ACHN (cell line): ENCODE results near the gene SND1.

ENCODE experiments used
- DNase-seq: peaks from one replicate; pipeline ENCODE4 v3.0.0-alpha.2; 2015
- in situ Hi-C: cut with HindIII; loops from 2 replicates; pipeline ENCODE4 v1.10.0; 2017; ENCODE audit warnings: low sequenced_read_pairs, low pct_ligation_motif_present, low pct_unique_long_range_greater_than_20kb

Gene SND1

DNA sequence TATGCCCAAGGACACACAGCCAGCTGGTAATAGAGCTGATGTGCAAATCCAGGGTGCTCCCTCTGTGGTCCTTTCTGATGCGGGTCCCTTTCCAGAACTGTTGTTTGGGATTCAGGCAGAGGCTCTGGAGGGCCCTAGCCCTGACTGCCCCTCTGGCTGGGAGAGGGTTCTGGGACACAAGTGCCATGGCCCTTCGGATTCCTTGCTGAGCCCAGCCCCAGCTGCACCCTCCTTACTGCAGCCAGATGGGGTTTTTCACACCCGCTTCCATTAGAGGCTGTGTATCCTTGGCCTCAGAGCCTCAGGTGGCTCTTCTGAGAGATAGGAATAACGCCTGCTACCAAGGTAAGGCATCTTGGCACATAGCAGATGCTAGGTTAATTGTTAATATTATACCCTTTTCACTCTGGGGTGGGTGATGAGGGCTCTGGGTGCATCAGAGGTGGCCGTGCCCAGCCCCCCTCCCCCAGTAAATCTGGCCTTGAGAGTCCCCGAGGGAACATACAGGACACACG is 469.0 kb downstream of the SND1 start:
- DNase-seq = no peak
- in situ Hi-C loops = no loop called here

DNA sequence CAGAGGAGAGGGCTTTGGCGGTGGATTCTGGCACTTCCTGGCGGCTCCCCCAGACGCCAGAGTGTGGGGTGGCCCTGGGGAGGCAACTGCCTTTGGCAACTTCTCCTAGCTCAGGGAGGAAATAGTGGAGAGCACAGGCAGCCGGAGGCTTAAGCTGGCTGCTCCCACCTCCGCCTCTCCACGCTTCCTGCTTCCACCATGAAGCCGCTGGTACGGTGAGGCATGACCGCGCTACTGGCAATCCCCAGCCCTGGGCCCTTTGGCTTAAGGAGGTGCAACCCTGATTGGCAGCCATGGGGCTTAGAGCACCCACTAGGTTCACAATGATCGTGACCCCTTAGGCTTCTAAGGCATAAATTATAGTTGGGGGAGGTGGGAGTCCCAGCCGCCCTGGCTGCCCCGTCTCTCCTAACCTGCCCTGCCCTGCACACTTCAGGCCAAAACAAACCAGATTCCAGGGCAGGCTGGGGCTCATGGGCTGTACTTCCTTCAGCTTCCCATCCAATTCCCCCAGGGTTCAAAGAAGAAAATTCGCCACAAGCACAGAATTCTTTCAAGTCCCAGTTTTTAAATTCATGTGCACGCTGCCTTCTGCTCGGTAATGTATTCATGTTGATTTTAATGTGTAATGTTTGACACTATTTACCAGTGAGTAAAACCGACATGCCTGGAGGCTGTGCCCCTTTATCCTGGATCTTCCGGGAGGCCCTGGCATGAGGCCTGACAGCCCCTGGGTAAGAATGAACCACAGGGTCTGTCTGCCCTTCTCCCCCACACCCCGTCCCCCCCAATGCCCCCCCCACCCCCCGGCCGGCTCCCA is 469.9 kb downstream of the SND1 start:
- DNase-seq = no peak
- in situ Hi-C loops = no loop called here

DNA sequence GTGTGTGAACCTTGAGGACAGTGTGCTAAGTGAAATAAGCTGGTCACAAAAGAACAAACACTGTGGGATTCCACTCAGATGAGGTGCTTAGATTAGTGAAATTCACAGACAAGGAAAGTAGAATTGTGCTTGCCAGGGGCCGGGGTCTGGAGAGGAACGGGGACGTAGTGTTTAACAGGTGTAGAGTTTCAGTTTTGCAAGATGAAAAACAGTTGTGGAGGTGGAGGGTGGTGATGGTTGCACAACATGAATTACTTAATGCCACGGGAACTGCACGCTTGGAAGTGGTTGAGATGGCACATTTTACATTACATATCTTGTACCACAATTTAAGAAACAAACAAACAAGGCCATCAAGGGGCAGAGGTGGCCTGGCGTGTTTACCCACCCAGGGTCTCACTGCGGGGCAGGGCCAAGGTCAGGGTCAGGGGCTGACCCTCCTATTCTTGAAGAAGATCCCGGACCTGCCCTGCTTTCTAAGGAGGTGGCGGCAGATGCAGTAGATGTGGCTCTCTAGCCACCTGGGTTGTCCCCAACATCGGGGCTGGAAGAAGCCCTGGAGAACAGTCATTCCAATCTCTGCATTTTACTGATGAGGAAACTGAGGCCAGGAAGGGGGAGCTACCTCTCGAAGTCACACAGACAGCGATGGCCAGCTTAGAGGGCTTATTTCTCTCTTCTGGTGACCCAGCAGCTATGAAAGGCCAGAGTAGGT is 470.7 kb downstream of the SND1 start:
- in situ Hi-C loops = no loop called here
- DNase-seq = no peak

DNA sequence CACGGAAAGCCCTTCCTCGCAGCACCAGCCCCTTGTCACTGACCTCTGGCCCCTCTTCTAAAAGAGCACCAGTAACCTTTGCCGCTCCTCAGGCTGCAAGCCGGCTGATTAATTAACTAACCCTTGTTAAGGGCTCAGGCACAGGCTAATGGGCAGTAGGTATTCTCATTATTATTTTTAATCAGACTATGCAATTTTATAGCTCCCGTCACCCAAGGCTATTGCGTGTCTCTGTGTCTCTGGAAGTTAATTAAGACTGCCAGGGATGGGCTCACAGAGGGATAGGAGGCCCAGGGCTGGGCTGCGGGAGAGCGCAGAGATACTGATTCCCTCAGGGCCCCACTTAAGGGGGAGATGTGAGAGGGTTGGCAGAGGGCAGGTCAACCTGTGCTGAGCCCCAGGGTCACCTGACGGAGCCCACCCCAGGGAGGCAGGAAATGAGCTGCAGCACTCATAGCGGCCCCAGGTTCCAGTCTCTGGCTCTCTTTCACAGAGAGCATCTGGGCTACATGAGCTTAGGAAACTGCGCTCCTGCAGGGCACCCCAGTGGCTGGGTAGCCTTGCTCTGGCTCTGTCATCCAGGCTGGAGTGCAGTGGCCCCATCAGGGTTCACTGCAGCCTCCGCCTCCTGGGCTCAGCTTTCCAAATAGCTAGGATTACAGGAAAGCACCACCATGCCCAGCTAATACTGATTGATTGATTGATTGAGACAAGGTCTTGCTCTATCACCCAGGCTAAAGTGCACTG is 471.5 kb downstream of the SND1 start:
- DNase-seq = no peak
- in situ Hi-C loops = no loop called here

DNA sequence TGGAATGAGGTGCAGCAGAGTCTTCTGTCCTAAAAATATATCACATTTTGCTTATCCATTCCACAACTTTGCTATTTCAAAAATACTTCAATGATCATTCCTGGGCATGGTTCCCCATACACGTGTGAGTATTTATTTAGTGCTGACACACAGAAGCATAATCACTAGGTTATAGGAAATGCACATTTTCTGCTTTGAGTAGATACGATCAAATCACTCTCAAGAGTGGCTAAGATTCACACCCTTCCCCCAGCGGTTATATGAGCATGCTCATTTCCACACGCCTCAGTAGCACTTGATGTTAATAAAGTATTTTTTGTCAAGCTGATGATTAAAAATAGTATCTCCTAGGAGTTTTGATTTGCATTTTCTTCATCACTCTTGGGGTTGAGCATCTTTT is 472.8 kb downstream of the SND1 start:
- in situ Hi-C loops = no loop called here
- no peak for DNase-seq

DNA sequence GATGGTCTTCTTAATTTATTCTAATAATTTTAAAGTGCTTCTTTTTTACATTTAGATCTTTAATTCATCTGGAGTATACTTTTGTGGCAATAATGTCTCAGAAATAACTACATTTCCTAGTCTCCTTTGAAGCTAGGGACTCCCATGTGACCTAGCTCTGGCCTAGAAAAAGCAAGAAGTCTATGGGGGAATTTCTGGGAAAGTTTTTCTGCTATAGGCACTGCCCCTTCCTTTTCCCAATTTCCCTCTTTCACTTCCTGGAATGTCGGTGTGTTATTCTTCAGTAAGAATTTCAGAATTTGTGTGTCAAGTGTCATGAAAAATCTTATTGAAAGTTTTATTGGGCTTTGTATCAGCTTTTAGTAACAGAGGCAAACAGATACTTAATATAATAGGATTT is 473.8 kb downstream of the SND1 start:
- in situ Hi-C loops = no loop called here
- DNase-seq = no peak

DNA sequence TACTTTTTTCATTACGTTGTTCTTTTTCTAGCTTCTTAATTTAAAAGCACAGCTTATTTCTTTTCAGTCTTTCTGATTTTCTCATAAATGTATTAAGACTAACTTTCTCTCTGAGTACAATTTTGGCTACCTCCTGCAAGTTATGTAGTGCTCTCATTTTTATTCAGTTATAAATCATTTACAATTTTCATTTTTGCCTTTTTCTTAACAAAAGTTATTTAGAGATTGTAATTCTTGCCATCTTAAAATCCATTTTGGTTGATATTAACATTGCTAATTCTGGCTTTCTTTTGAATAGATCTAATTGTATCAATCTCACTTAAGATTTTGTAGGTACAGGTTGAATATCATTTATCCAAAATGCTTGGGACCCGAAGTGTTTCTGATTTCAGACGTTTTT is 476.4 kb downstream of the SND1 start:
- in situ Hi-C loops = no loop called here
- no peak for DNase-seq

DNA sequence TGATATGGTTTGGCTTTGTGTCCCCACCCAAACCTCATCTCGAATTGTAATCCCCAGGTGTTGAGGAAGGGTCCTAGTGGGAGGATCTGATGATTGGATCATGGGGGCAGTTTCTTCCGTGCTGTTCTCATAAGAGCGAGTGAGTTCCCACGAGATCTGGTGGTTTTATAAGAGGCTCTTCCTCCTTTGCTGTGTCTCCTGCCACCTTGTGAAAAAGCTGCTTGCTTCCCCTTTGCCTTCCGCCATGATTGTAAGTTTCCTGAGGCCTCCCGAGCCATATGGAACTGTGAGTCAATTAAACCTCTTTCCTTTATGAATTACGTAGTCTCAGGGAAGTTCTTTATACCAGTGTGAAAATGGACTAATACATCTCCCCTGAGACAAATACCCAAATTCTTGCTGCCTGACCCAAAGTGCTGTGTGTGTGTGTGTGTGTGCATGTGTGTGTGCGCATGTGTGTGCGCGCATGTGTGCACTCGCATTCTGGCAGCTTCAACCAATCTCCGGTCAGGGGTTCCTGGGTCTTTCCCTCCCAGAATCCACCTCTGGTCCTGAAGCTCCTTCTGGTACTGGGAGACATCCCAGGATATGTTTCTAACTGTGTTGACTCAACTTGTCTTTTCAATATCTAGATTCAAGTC is 477.4 kb downstream of the SND1 start:
- DNase-seq = no peak
- in situ Hi-C loops = no loop called here

DNA sequence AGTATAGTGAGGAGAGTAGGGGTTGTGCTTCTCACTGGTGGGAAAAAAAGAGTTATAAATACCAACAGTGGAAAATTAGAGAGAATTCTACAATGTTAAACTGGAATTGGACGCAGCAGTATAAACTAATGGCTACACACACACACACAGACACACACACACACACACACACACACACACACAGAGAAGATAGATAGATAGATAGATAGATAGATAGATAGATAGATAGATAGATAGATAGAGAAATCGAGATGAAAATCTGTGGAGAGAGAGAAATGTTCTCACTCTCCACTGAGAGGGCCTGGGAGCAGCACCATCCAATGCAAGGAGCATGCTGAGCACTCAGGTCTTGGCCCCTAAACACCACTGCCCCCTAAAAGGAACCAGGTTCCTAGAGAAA is 479.1 kb downstream of the SND1 start:
- in situ Hi-C loops = no loop called here
- DNase-seq = no peak

DNA sequence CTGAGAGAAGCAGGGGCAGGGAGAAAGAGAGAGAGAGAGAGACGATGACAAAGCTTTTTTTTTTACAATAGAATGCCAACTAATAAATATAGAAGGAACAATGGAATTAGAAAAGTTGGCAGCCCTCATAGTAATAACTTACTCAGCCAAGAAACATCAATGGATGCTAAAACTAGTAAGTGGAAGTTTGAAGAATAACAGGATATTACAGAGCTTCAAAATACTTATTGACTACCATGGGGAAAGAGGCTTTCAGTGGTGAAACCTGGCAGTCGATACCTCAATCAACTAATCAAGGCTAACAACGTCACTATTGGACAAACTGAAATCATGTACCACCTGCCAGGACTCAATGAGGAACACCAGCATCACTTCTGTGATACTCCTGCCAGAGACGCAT is 479.7 kb downstream of the SND1 start:
- no peak for DNase-seq
- in situ Hi-C loops = no loop called here

DNA sequence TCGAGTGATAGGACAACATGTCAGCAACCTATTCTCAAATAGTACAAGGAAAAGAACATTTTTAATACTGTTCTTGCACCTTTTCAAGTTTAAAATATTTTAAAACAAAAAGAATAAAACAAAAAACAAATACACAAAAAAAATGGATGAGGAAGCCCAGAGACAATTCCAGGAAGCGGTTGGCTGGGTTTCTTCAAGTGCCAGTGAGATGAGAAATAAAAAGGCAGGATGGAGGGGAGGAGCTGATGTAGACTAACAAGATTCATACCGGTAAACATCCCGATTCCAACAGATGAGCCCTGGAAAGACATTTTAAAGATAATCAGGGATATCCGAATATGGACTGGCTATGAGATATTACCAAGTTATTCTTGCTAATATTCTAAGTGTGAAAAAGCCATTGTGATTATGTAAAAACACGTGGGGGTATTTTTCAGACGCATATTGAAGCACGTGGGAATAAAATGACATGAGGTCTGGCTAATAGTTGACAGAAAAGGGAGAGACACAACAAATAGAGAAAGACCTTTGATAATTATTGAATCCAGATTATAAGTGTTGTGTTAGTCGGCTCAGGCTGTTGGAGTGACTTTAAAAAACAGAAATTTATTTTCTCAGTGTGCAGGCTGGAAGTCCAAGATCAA is 480.6 kb downstream of the SND1 start:
- in situ Hi-C loops = no loop called here

DNA sequence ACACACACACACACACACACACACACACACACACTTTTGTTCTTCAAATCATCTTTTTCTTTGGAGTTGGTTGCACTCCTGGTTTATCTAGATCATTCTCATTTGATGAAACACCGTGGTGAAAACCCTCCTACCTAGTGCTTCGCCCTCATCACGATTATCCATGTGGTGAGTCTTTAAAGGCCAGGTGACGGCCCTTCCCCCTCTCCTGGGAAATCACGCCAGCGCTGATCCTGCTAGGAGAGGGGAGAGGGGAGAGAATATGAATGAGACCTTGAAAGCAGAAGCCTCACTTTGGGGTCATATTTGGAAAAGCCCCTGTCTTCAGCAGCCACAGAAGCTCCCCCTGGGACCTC is 483.1 kb downstream of the SND1 start:
- in situ Hi-C loops = no loop called here
- no peak for DNase-seq

More for the DNA sequence above, 480.6 kb downstream of the SND1 start:
- DNase-seq = no peak

DNA sequence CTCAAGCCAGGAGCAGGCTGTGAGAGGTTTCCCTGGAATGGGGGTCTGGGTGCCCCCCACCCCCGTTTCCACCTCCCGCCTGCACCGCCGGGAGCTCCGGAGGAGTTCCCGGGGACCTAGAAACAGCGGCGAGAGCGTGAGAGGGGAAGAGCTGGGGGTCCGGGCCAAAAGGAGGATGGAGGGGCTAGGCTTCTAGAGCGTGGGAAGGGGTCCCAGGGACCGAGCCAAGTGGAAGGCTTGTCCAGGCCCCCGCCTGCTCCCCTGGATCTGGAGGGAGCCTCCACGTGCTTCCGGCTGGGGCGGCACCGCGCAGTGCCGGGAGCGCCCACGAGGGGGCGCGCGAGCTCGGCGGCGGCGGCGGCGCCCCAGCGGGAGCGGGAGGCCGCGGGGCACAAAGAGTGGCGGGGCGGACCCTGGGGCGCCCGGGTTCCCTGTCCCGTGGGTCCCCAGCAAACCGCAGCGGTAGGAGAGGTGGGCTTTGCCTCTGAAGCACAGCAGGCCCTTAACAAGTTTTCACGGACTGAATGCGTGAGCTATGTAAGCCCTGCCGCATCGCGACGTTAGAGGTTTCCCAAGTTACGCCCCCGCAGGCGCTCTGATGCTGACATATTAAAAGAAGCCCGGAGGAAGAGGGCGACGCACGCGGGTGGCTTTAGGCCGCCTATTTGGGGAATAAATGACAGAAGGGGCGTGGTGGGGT is 483.7 kb downstream of the SND1 start:
- in situ Hi-C loops = no loop called here
- DNase-seq = peak; percentile 67

DNA sequence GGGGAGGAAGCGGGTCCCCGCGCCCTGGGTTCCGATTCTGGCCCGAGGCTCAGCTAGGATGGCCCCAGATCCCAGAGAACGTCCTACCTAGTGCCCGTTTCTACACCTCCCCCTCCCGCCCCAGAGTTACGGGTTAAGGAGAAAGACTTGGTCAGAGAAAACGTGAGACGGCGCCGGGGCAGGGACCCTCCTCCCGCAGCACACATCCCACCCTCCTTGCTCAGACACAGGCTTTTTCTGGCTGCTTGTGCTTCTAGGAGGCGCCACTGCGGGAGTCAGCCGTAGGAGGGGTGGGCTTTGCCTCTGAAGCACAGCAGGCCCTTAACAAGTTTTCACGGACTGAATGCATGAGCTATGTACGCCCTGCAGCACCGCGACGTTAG is 484.2 kb downstream of the SND1 start:
- in situ Hi-C loops = no loop called here
- DNase-seq = no peak

DNA sequence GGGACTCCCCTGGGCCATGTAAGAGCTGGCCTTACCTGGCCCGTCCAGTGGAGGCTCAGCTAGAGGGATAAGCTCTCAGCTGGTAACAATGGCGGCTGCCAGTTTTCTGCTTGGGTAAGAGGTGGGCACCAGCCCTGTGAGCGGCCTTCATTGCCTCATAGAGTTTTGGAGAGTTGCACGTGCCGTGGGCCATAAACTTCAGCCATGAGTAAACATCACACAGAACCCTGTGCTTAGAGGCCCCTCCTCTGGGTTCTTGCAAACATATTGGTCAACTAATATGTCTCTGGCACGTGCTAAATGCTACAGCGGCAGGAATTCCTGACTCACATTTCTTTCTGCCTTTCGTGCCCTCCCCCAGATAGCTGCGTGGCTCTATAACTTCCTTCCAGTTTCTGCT is 485.2 kb downstream of the SND1 start:
- in situ Hi-C loops = no loop called here
- DNase-seq = peak; percentile 21

DNA sequence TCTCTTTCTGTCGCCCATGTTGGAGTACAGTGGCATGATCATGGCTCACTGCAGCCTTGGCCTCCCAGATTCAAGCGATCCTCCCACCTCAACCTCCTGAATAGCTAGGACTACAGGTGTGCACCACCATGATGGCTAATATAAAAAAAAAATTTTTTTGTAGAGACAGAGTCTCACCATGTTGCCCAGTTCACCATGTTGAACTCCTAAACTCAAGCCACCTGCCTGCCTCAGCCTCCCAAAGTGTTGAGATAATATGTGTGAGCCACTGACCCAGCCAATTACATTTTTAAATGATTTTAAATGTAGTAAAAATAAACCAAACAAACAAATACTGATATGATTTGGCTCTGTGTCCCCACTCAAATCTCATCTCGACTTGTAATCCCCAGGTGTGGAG is 487.4 kb downstream of the SND1 start:
- in situ Hi-C loops = no loop called here
- DNase-seq = no peak

DNA sequence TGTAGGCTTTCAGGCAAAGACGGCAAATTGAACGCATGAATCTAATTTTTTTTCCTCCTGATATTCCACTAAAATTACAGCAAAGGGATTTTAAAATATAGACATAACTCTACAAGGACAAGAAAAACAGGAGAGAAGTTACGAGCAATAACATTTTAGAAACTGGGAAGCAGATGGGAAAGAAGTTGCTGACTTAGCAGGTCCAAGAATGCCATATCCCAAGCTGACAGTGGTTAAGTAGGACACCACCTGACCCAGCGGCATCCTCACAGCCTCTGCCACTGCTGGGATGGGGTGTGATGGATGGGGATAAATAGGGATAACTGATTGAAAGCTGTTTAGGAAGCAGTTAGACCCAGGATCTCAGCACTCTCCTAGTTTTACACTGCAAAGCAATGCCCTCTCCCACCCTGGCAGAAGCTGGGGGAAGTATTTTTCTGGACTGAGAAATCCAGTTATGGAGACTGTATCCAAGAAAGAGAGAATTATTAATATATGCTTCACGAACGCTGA is 489.7 kb downstream of the SND1 start:
- in situ Hi-C loops = no loop called here
- no peak for DNase-seq
